ENCODE measurements around the gene TAOK3.
A peak's percentile ranks its signal among the peaks of the same experiment; 100 is the strongest.

TAOK3 gene

GRCh38 chr12:118373616-118374015, 909 bp upstream of the TAOK3 start:
- Histone ChIP-seq H3K4me1 (ENCODE audit: control insufficient read depth in 1 of 2, insufficient read depth in 2 of 2, low read length in 2 of 2) (peaks cover 19 to 25% of the 10 kb centered on the region in 2 donors), H3K9me3 (ENCODE audit: control insufficient read depth in 1 of 2, low read length in 2 of 2) (no peaks in the 10 kb centered on the region), H3K36me3 (ENCODE audit: control insufficient read depth in 1 of 2, insufficient read depth in 2 of 2, low read length in 2 of 2) (no peaks in the 10 kb centered on the region), H3K27ac (ENCODE audit: low read depth, low read length) (peak overlapping the region; percentile 80), H3K4me3 (ENCODE audit: low read depth in 1 of 2, low read length in 2 of 2) (peak overlapping the region; percentile 72 to 73), H3K27me3 (ENCODE audit: control insufficient read depth in 1 of 2, insufficient read depth in 2 of 2, low read length in 2 of 2) (no peaks in the 10 kb centered on the region), H3K9ac (ENCODE audit: low read depth in 1 of 2, low read length in 2 of 2) (peak overlapping the region; percentile 55 to 64)

- H3K9ac ChIP-seq (ENCODE audit: low read depth in 1 of 2, low read length in 2 of 2): peak overlapping the region; percentile 83 to 89
- peak overlapping the region; percentile 87 to 94 for H3K4me3 ChIP-seq (ENCODE audit: low read depth in 1 of 2, low read length in 2 of 2)
- H3K4me1 ChIP-seq (ENCODE audit: control insufficient read depth in 1 of 2, insufficient read depth in 2 of 2, low read length in 2 of 2): peaks cover 11 to 15% of the 10 kb centered on the region in 2 donors
- no peaks in the 10 kb centered on the region for H3K9me3 ChIP-seq (ENCODE audit: control insufficient read depth in 1 of 2, low read length in 2 of 2)
- H3K27me3 ChIP-seq (ENCODE audit: control insufficient read depth in 1 of 2, insufficient read depth in 2 of 2, low read length in 2 of 2): no peaks in the 10 kb centered on the region
- no peak overlapping the region for H3K27ac ChIP-seq (ENCODE audit: low read depth, low read length)
- no peaks in the 10 kb centered on the region for H3K36me3 ChIP-seq (ENCODE audit: control insufficient read depth in 1 of 2, insufficient read depth in 2 of 2, low read length in 2 of 2)
Measured at GRCh38 chr12:118371321-118372282, 1.1 kb downstream of the TAOK3 start.

GRCh38 chr12:118370601-118371000, 2.1 kb downstream of the TAOK3 start:
- H3K9ac ChIP-seq (ENCODE audit: low read depth in 1 of 2, low read length in 2 of 2): peak overlapping the region in 1 of 2 donors; percentile 83
- peaks cover 11% of the 10 kb centered on the region in 2 donors for H3K4me1 ChIP-seq (ENCODE audit: control insufficient read depth in 1 of 2, insufficient read depth in 2 of 2, low read length in 2 of 2)
- no peak overlapping the region for H3K27ac ChIP-seq (ENCODE audit: low read depth, low read length)
- H3K27me3 ChIP-seq (ENCODE audit: control insufficient read depth in 1 of 2, insufficient read depth in 2 of 2, low read length in 2 of 2): no peaks in the 10 kb centered on the region
- no peaks in the 10 kb centered on the region for H3K36me3 ChIP-seq (ENCODE audit: control insufficient read depth in 1 of 2, insufficient read depth in 2 of 2, low read length in 2 of 2)
- H3K9me3 ChIP-seq (ENCODE audit: control insufficient read depth in 1 of 2, low read length in 2 of 2): no peaks in the 10 kb centered on the region
- H3K4me3 ChIP-seq (ENCODE audit: low read depth in 1 of 2, low read length in 2 of 2): peak overlapping the region; percentile 87 to 94

DNA sequence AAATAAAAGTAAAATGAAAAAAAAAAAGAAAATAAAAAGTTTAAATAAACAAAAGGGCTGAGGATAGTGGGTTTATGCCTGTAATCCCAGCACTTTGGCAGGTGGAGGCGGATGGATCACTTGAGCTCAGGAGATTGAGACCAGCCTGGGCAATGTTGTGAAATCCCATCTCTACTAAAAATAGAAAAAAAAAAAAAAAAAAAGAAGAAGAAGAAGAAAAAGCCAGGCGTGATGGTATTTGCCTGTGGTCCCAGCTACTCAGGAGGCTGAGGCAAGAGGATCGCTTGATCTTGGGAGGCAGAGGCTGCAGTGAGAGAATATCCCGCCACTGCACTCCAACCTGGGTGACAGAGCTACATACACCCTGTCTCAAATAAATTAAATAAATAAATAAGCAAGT, 3.9 kb downstream of the TAOK3 start:
- Histone ChIP-seq H3K27ac (ENCODE audit: low read depth, low read length) (no peak overlapping the region), H3K4me1 (ENCODE audit: control insufficient read depth in 1 of 2, insufficient read depth in 2 of 2, low read length in 2 of 2) (peaks cover 7 to 9% of the 10 kb centered on the region in 2 donors), H3K27me3 (ENCODE audit: control insufficient read depth in 1 of 2, insufficient read depth in 2 of 2, low read length in 2 of 2) (no peaks in the 10 kb centered on the region), H3K36me3 (ENCODE audit: control insufficient read depth in 1 of 2, insufficient read depth in 2 of 2, low read length in 2 of 2) (peaks cover 0 to 2% of the 10 kb centered on the region in 2 donors), H3K9ac (ENCODE audit: low read depth in 1 of 2, low read length in 2 of 2) (no peak overlapping the region), H3K4me3 (ENCODE audit: low read depth in 1 of 2, low read length in 2 of 2) (no peak overlapping the region), H3K9me3 (ENCODE audit: control insufficient read depth in 1 of 2, low read length in 2 of 2) (no peaks in the 10 kb centered on the region)

DNA sequence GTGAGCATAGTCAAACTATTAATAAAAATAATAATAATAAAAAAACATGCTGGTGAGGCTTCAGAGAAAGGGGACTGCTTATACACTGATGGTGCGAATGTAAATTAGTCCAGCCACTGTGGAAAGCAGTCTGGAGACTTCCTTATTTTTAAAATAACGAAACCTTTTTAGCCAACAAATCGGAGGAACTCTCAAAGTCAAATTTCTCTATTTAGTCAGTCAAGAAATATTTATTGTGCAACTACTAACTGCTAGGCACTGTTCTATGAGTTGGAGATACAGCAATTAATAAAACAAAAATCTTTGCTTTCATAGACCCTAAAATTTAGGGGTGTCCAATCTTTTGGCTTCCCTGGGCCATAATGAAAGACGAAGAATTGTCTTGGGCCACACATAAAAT, 10.8 kb downstream of the TAOK3 start:
- Histone ChIP-seq H3K4me1 (ENCODE audit: control insufficient read depth in 1 of 2, insufficient read depth in 2 of 2, low read length in 2 of 2) (peaks cover 17 to 20% of the 10 kb centered on the region in 2 donors), H3K27me3 (ENCODE audit: control insufficient read depth in 1 of 2, insufficient read depth in 2 of 2, low read length in 2 of 2) (no peaks in the 10 kb centered on the region), H3K4me3 (ENCODE audit: low read depth in 1 of 2, low read length in 2 of 2) (no peak overlapping the region), H3K9me3 (ENCODE audit: control insufficient read depth in 1 of 2, low read length in 2 of 2) (no peaks in the 10 kb centered on the region), H3K36me3 (ENCODE audit: control insufficient read depth in 1 of 2, insufficient read depth in 2 of 2, low read length in 2 of 2) (peaks cover 0 to 2% of the 10 kb centered on the region in 2 donors), H3K27ac (ENCODE audit: low read depth, low read length) (no peak overlapping the region), H3K9ac (ENCODE audit: low read depth in 1 of 2, low read length in 2 of 2) (no peak overlapping the region)

- H3K4me3 ChIP-seq (ENCODE audit: low read depth in 1 of 2, low read length in 2 of 2): no peak overlapping the region
- H3K9ac ChIP-seq (ENCODE audit: low read depth in 1 of 2, low read length in 2 of 2): no peak overlapping the region
- H3K36me3 ChIP-seq (ENCODE audit: control insufficient read depth in 1 of 2, insufficient read depth in 2 of 2, low read length in 2 of 2): peaks cover 0 to 2% of the 10 kb centered on the region in 2 donors
- H3K27me3 ChIP-seq (ENCODE audit: control insufficient read depth in 1 of 2, insufficient read depth in 2 of 2, low read length in 2 of 2): no peaks in the 10 kb centered on the region
- no peaks in the 10 kb centered on the region for H3K9me3 ChIP-seq (ENCODE audit: control insufficient read depth in 1 of 2, low read length in 2 of 2)
- H3K4me1 ChIP-seq (ENCODE audit: control insufficient read depth in 1 of 2, insufficient read depth in 2 of 2, low read length in 2 of 2): peaks cover 20 to 28% of the 10 kb centered on the region in 2 donors
- no peak overlapping the region for H3K27ac ChIP-seq (ENCODE audit: low read depth, low read length)
Measured at GRCh38 chr12:118361092-118361404, 11.7 kb downstream of the TAOK3 start.

GRCh38 chr12:118359541-118359915, 13.2 kb downstream of the TAOK3 start:
- peak overlapping the region; percentile 74 to 77 for H3K4me3 ChIP-seq (ENCODE audit: low read depth in 1 of 2, low read length in 2 of 2)
- peaks cover 20 to 35% of the 10 kb centered on the region in 2 donors for H3K4me1 ChIP-seq (ENCODE audit: control insufficient read depth in 1 of 2, insufficient read depth in 2 of 2, low read length in 2 of 2)
- H3K9me3 ChIP-seq (ENCODE audit: control insufficient read depth in 1 of 2, low read length in 2 of 2): no peaks in the 10 kb centered on the region
- no peaks in the 10 kb centered on the region for H3K27me3 ChIP-seq (ENCODE audit: control insufficient read depth in 1 of 2, insufficient read depth in 2 of 2, low read length in 2 of 2)
- H3K27ac ChIP-seq (ENCODE audit: low read depth, low read length): peak overlapping the region; percentile 74
- H3K9ac ChIP-seq (ENCODE audit: low read depth in 1 of 2, low read length in 2 of 2): peak overlapping the region; percentile 52 to 55
- H3K36me3 ChIP-seq (ENCODE audit: control insufficient read depth in 1 of 2, insufficient read depth in 2 of 2, low read length in 2 of 2): no peaks in the 10 kb centered on the region

DNA sequence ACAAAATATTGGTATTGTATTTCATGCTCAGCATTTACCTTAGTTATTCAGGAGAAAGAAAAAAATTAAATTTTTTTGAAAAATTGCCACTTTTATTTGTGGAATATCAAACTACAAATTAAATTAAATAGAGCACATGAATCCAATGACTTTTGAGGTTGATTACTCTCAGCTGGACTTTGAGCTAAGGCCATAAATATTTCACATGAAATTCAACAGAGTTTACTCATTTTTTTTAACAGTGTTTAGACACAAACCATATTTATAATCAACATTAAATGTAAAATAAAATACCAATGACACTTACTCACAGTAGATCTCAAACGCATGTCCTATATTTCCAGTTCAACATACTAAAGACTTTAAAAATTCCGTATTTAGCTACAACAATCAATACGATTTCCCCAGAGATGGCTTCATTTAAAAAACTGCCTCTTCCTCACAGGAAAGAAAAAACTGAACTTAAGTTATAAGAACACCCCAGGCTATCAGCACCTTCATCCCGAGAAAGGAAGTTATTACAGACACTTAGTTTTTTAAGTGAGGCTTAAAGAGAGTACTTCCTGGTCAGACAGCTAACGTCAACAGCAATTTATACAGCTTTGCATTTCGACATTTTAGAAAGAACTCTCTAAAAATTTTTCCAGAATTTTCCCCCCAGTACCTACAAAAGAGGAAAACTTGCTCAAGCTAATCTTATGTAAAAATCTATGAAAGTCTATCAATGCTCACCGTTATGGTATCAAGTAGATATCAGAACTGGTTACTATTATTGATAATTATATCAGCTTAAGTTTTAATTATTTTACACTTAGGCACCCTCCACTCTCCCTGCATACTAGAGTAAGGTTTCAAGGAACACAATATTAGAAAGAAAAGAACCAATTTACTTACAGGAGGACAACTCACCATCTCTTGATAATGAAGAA, 13.8 kb downstream of the TAOK3 start:
- Histone ChIP-seq H3K9ac (ENCODE audit: low read depth in 1 of 2, low read length in 2 of 2) (peak overlapping the region; percentile 52 to 55), H3K36me3 (ENCODE audit: control insufficient read depth in 1 of 2, insufficient read depth in 2 of 2, low read length in 2 of 2) (no peaks in the 10 kb centered on the region), H3K4me1 (ENCODE audit: control insufficient read depth in 1 of 2, insufficient read depth in 2 of 2, low read length in 2 of 2) (peaks cover 20 to 38% of the 10 kb centered on the region in 2 donors), H3K27ac (ENCODE audit: low read depth, low read length) (peak overlapping the region; percentile 74), H3K4me3 (ENCODE audit: low read depth in 1 of 2, low read length in 2 of 2) (peak overlapping the region; percentile 74 to 77), H3K9me3 (ENCODE audit: control insufficient read depth in 1 of 2, low read length in 2 of 2) (no peaks in the 10 kb centered on the region), H3K27me3 (ENCODE audit: control insufficient read depth in 1 of 2, insufficient read depth in 2 of 2, low read length in 2 of 2) (no peaks in the 10 kb centered on the region)

DNA sequence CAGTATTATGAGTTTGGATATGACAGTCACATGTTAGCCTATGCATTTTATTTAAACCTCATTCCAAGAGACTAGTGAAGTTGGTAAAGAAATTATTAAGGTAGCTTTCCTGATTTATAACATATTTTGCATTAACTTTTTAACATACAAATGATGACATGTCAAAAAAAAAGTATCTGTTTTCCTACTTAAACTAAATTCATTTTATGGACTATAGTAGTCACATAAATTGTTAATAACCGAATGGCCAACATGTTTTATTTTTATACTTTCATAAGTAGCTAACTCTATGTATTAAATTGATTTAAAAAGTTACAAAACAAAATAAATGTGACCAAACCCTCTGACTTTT, 14.7 kb downstream of the TAOK3 start:
- Histone ChIP-seq H3K4me1 (ENCODE audit: control insufficient read depth in 1 of 2, insufficient read depth in 2 of 2, low read length in 2 of 2) (peaks cover 20 to 40% of the 10 kb centered on the region in 2 donors), H3K9me3 (ENCODE audit: control insufficient read depth in 1 of 2, low read length in 2 of 2) (no peaks in the 10 kb centered on the region), H3K9ac (ENCODE audit: low read depth in 1 of 2, low read length in 2 of 2) (no peak overlapping the region), H3K4me3 (ENCODE audit: low read depth in 1 of 2, low read length in 2 of 2) (peak overlapping the region; percentile 74 to 77), H3K36me3 (ENCODE audit: control insufficient read depth in 1 of 2, insufficient read depth in 2 of 2, low read length in 2 of 2) (no peaks in the 10 kb centered on the region), H3K27ac (ENCODE audit: low read depth, low read length) (no peak overlapping the region), H3K27me3 (ENCODE audit: control insufficient read depth in 1 of 2, insufficient read depth in 2 of 2, low read length in 2 of 2) (no peaks in the 10 kb centered on the region)

Data from duodenal mucosa (tissue), 2 donors.